Stimulated activated naive B cell treated with anti-CD40 and anti-IgM and Interleukin-4, amounts not matched to agents 10 μg/mL and 1 μg/mL and 100 μg/mL, for 72 hours (primary cell): ENCODE data around the gene FABP7.

Experiments used
- ATAC-seq, 2 donors: fragments of 150-1000 bp; cut with Tn5 transposase; replicated peaks; 2 replicates each; pipeline ENCODE4 v1.10.0; 2021; ENCODE audit warnings: moderate library complexity in 1 of 2
- DNase-seq: peaks from one replicate; pipeline ENCODE4 v3.0.0; 2021
- H3K27ac Mint-ChIP-seq: one replicate; pipeline ENCODE4 v1.8.0; 2022; ENCODE audit warnings: mild to moderate bottlenecking, mixed read lengths
- H3K27me3 Mint-ChIP-seq, 2 donors: one replicate each; pipeline ENCODE4 v1.8.0; 2022; ENCODE audit warnings: mixed read lengths in 2 of 2
- H3K36me3 Mint-ChIP-seq, 2 donors: one replicate each; pipeline ENCODE4 v1.8.0; 2022; ENCODE audit warnings: mixed read lengths in 2 of 2, mild to moderate bottlenecking in 1 of 2
- H3K4me1 Mint-ChIP-seq, 2 donors: one replicate each; pipeline ENCODE4 v1.8.0; 2022; ENCODE audit warnings: mixed read lengths in 2 of 2, mild to moderate bottlenecking in 1 of 2
- H3K4me3 Mint-ChIP-seq, 2 donors: one replicate each; pipeline ENCODE4 v1.8.0; 2022; ENCODE audit warnings: mild to moderate bottlenecking in 2 of 2, mixed read lengths in 2 of 2, moderate library complexity in 1 of 2
- H3K9me3 Mint-ChIP-seq, 2 donors: one replicate each; pipeline ENCODE4 v1.8.0; 2022; ENCODE audit warnings: mixed read lengths in 2 of 2, mild to moderate bottlenecking in 1 of 2

The FABP7 gene

GRCh38 chr6:122797537-122797936 is 18.0 kb downstream of the FABP7 start:
- Mint-ChIP-seq H3K9me3 (no peaks in the 10 kb centered on the region), H3K4me1 (no peaks in the 10 kb centered on the region), H3K36me3 (no peaks in the 10 kb centered on the region), H3K27me3 (peaks cover 0 to 12% of the 10 kb centered on the region in 2 donors), H3K27ac (no peak overlapping the region), H3K4me3 (no peak overlapping the region)
- ATAC-seq (no peak), DNase-seq (no peak)

GRCh38 chr6:122798099-122798641 is 18.7 kb downstream of the FABP7 start:
- ATAC-seq (peak in 1 of 2 donors; percentile 55), DNase-seq (no peak)
- Mint-ChIP-seq H3K27ac (no peak overlapping the region), H3K9me3 (no peaks in the 10 kb centered on the region), H3K4me1 (no peaks in the 10 kb centered on the region), H3K27me3 (peaks cover 0 to 6% of the 10 kb centered on the region in 2 donors), H3K4me3 (no peak overlapping the region), H3K36me3 (no peaks in the 10 kb centered on the region)

GRCh38 chr6:122799140-122799745 is 19.7 kb downstream of the FABP7 start:
- no peaks in the 10 kb centered on the region for H3K4me1 Mint-ChIP-seq
- no peaks in the 10 kb centered on the region for H3K36me3 Mint-ChIP-seq
- no peak for ATAC-seq
- H3K27ac Mint-ChIP-seq: no peak overlapping the region
- no peak for DNase-seq
- no peak overlapping the region for H3K4me3 Mint-ChIP-seq
- no peaks in the 10 kb centered on the region for H3K9me3 Mint-ChIP-seq
- no peaks in the 10 kb centered on the region for H3K27me3 Mint-ChIP-seq

DNA sequence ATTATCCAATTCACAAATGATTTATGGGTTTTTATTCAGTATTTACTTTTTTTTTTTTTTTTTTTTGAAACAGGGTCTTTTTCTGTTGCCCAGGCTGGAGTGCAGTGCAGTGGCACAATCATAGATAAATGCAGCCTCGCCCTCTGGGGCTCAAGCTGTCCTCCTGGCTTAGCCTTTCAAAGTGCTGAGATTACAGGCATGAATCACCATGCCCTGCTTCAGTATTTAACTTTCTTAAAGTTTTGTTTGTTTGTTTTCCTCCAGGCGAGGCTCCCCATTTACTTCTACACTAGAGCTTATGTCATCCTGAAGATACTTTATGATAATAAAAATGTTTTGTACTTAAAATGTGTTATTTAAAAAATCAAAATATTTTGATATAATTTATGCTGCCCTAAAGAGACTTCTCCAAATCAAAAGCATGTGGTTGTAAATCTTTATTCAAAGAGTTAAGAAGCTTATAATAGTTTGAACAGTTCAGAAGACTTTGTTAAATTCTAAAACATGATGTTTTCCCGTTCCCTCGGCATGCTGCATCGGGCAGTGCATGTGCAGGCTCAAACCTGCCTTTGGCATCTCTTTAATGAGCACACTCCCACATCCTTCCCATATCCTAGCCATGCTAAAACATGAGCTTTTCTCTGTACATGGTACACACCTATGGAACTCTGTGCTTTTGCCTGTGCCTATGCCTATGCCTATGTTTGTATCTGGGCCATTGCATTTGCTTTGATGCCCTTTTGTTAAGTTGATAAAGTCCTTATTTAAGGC is 20.6 kb downstream of the FABP7 start:
- Mint-ChIP-seq H3K9me3 (no peaks in the 10 kb centered on the region), H3K4me1 (no peaks in the 10 kb centered on the region)
- ATAC-seq: no peak

GRCh38 chr6:122800906-122801305 is 21.4 kb downstream of the FABP7 start:
- Mint-ChIP-seq H3K27ac (no peak overlapping the region), H3K36me3 (no peaks in the 10 kb centered on the region), H3K27me3 (no peaks in the 10 kb centered on the region), H3K9me3 (no peaks in the 10 kb centered on the region), H3K4me1 (no peaks in the 10 kb centered on the region), H3K4me3 (no peak overlapping the region)
- DNase-seq (no peak), ATAC-seq (no peak)

More for the DNA sequence above, 20.6 kb downstream of the FABP7 start:
- DNase-seq: no peak
- H3K36me3 Mint-ChIP-seq: no peaks in the 10 kb centered on the region
- no peak overlapping the region for H3K27ac Mint-ChIP-seq
- H3K4me3 Mint-ChIP-seq: no peak overlapping the region
- H3K27me3 Mint-ChIP-seq: no peaks in the 10 kb centered on the region

- no peaks in the 10 kb centered on the region for H3K27me3 Mint-ChIP-seq
- DNase-seq (no peak), ATAC-seq (no peak)
- H3K4me3 Mint-ChIP-seq: no peak overlapping the region
- no peaks in the 10 kb centered on the region for H3K36me3 Mint-ChIP-seq
- H3K4me1 Mint-ChIP-seq: no peaks in the 10 kb centered on the region
- H3K27ac Mint-ChIP-seq: no peak overlapping the region
- no peaks in the 10 kb centered on the region for H3K9me3 Mint-ChIP-seq
Measured at GRCh38 chr6:122801397-122801796, 21.9 kb downstream of the FABP7 start.

DNA sequence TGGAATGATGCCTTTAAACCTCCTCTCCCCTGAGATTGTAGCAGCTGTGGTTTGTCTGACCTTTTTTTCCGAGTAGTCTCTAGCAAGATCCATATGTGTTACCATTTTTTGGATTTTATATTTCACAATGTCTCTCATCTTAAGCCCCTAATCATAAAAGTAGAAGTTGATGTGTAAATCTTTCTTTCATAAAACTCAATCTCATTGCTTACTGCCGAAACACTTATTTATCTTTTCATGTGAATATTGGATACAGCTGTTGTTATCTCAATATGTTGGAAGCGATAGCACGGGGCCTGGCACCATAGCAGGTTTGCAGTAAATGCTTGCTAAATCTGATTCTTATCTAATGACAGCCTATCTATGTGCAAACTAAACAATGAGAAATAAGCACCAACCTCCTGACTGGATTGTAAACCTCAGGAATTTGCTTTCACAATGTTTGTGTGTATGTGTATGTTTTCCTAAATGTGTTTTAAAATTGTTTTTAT is 23.7 kb downstream of the FABP7 start:
- no peaks in the 10 kb centered on the region for H3K4me1 Mint-ChIP-seq
- H3K36me3 Mint-ChIP-seq: no peaks in the 10 kb centered on the region
- no peak for DNase-seq
- H3K4me3 Mint-ChIP-seq: no peak overlapping the region
- no peak overlapping the region for H3K27ac Mint-ChIP-seq
- H3K27me3 Mint-ChIP-seq: no peaks in the 10 kb centered on the region
- ATAC-seq: no peak
- no peaks in the 10 kb centered on the region for H3K9me3 Mint-ChIP-seq

DNA sequence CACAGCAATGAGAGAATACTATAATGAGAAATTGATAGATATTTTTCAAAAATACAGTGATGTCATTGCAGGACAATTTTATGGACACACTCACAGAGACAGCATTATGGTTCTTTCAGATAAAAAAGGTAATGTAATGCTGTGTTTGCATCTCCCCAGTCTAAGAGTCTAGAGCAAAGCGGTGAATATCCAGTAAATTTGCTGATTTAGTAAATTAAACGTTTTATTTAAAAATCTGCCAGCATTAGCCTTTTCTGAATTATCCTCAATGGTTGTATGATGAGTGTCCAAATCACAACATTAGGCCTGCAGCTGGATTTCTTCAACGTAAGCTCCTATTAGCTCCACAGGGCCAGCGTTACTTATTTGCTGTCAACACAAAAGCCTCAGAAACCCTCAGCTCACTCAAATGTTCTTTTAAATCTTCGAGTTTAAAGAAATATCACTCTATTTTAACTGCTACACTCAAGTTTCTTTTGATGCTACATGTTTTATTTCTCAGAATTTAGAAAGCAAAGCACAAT is 25.5 kb downstream of the FABP7 start:
- Mint-ChIP-seq H3K9me3 (no peaks in the 10 kb centered on the region), H3K27ac (no peak overlapping the region), H3K4me1 (no peaks in the 10 kb centered on the region), H3K4me3 (no peak overlapping the region), H3K36me3 (no peaks in the 10 kb centered on the region), H3K27me3 (no peaks in the 10 kb centered on the region)
- ATAC-seq: no peak
- DNase-seq: no peak

DNA sequence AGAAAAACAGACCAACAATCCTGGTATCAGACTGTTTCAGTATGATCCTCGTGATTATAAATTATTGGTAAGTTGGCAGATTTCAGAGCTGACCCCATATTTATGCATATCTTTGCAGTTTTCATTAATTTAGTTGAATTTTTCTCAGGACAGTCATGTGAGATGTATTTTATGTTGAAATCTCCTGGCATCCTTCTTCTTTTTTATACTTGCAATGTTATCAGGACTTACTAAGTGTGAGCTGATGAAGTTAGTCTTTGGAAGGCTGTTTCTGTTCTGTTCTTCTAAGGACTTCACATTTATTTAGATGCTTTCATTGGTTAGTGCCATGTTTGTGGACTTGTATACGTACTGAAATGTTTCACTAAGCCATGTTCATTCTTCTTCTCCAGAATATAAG is 26.8 kb downstream of the FABP7 start:
- DNase-seq (no peak), ATAC-seq (no peak)
- no peak overlapping the region for H3K4me3 Mint-ChIP-seq
- H3K27ac Mint-ChIP-seq: no peak overlapping the region
- H3K4me1 Mint-ChIP-seq: no peaks in the 10 kb centered on the region
- no peaks in the 10 kb centered on the region for H3K36me3 Mint-ChIP-seq
- no peaks in the 10 kb centered on the region for H3K27me3 Mint-ChIP-seq
- H3K9me3 Mint-ChIP-seq: no peaks in the 10 kb centered on the region

DNA sequence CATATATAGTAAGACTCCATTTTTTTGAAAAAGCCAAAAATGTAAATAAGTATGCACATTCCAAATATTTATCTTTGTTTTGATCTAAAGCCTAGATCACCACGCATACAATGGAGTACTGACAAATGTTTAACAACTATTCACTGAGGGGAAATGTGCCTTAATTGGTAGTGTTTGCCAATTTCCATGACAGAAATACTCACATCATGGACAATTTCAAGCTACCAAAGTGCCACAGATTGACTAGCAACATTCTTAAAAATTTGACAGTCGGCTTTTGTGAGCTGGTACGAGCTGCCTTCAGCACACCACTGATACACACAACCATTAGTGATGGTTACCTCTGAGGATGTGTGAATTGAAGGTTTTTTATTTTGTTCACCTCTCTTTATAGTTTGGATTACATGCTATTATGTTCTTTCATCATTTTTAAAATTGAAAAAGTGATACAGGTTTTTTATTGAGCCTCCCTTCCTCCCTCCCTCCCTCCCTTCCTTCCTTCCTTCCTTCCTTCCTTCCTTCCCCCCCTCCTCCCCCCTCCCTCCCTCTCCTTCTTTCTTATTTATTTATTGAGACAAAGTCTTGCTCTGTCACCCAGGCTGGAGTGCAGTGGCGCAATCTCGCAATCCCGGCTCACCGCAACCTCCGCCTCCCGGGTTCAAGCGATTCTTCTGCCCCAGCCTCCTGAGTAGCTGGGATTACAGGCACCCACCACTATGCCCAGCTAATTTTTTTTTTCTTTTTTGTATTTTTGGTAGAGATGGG is 28.8 kb downstream of the FABP7 start:
- no peak overlapping the region for H3K27ac Mint-ChIP-seq
- no peaks in the 10 kb centered on the region for H3K9me3 Mint-ChIP-seq
- H3K36me3 Mint-ChIP-seq: no peaks in the 10 kb centered on the region
- H3K4me1 Mint-ChIP-seq: no peaks in the 10 kb centered on the region
- DNase-seq (no peak), ATAC-seq (no peak)
- no peaks in the 10 kb centered on the region for H3K27me3 Mint-ChIP-seq
- H3K4me3 Mint-ChIP-seq: no peak overlapping the region

GRCh38 chr6:122809001-122809400 is 29.5 kb downstream of the FABP7 start:
- H3K27ac Mint-ChIP-seq: no peak overlapping the region
- no peaks in the 10 kb centered on the region for H3K4me1 Mint-ChIP-seq
- no peaks in the 10 kb centered on the region for H3K36me3 Mint-ChIP-seq
- H3K27me3 Mint-ChIP-seq: no peaks in the 10 kb centered on the region
- no peaks in the 10 kb centered on the region for H3K9me3 Mint-ChIP-seq
- ATAC-seq (no peak), DNase-seq (no peak)
- no peak overlapping the region for H3K4me3 Mint-ChIP-seq

- H3K9me3 Mint-ChIP-seq: no peaks in the 10 kb centered on the region
- no peak for DNase-seq
- ATAC-seq: no peak
- no peak overlapping the region for H3K4me3 Mint-ChIP-seq
- no peaks in the 10 kb centered on the region for H3K27me3 Mint-ChIP-seq
- H3K4me1 Mint-ChIP-seq: no peaks in the 10 kb centered on the region
- H3K27ac Mint-ChIP-seq: no peak overlapping the region
- no peaks in the 10 kb centered on the region for H3K36me3 Mint-ChIP-seq
Measured at GRCh38 chr6:122809691-122810090, 30.2 kb downstream of the FABP7 start.

DNA sequence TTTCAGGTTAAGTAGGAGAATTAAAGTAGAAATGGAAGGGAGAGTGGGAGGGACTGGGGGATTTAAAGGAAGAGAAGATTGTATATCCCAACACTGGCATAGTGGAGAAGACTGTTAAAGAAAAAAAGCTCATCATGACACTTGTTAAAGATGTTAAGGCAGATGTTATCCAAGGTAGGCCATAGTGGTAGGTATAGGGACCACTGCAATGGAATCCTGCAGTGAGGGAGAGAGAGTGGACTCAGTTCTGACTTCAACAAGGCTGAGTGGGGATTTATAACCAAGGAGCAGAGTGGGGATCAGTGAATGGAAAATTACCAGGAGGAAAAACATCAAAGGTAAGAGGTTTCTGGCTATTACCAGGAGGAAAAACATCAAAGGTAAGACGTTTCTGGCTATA is 30.7 kb downstream of the FABP7 start:
- no peak for ATAC-seq
- no peaks in the 10 kb centered on the region for H3K4me1 Mint-ChIP-seq
- H3K27me3 Mint-ChIP-seq: no peaks in the 10 kb centered on the region
- no peaks in the 10 kb centered on the region for H3K36me3 Mint-ChIP-seq
- H3K4me3 Mint-ChIP-seq: no peak overlapping the region
- DNase-seq: no peak
- H3K9me3 Mint-ChIP-seq: no peaks in the 10 kb centered on the region
- H3K27ac Mint-ChIP-seq: no peak overlapping the region

- ATAC-seq: no peak
- no peaks in the 10 kb centered on the region for H3K36me3 Mint-ChIP-seq
- no peaks in the 10 kb centered on the region for H3K9me3 Mint-ChIP-seq
- DNase-seq: no peak
- no peak overlapping the region for H3K27ac Mint-ChIP-seq
- H3K4me3 Mint-ChIP-seq: no peak overlapping the region
- no peaks in the 10 kb centered on the region for H3K4me1 Mint-ChIP-seq
- no peaks in the 10 kb centered on the region for H3K27me3 Mint-ChIP-seq
Measured at GRCh38 chr6:122817358-122817757, 37.8 kb downstream of the FABP7 start.
